GM12875 (cell line): ENCODE results near the gene FMNL2.

ENCODE experiments used
- H3K4me3 ChIP-seq: one replicate; pipeline ENCODE4 v1.5.1; 2011; ENCODE audit warnings: low read depth, low read length, control low read depth
- TF ChIP-seq, protein P1 (sequence below): IDR thresholded peaks from 2 replicates; pipeline ENCODE4 v1.5.1; 2011; ENCODE audit warnings: low read depth, mild to moderate bottlenecking, control low read depth, inconsistent platforms, low read length, moderate library complexity, borderline replicate concordance; ENCODE audit not compliant: insufficient read depth

The FMNL2 gene

DNA sequence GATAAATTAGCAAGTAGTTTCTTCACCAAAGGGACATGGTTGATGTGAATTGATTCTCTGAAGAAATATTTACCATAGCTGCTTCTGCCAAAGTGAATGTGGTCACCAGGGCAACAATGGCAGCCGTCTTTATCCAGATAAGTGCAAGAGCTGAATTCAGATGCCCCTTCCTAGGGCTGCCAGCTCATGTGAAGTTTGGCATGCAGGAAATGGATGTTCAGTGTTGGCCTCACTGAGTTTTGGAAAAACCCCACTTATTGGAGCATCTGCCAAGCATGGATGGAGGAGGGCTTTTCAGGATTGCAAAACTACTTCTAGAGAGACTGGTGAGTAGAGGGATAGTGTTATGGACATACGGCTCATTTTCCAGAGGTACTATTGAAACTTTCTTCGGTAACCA is 80.8 kb downstream of the FMNL2 start:
- no peak overlapping the region for H3K4me3 ChIP-seq
- TF ChIP-seq, protein P1, sequence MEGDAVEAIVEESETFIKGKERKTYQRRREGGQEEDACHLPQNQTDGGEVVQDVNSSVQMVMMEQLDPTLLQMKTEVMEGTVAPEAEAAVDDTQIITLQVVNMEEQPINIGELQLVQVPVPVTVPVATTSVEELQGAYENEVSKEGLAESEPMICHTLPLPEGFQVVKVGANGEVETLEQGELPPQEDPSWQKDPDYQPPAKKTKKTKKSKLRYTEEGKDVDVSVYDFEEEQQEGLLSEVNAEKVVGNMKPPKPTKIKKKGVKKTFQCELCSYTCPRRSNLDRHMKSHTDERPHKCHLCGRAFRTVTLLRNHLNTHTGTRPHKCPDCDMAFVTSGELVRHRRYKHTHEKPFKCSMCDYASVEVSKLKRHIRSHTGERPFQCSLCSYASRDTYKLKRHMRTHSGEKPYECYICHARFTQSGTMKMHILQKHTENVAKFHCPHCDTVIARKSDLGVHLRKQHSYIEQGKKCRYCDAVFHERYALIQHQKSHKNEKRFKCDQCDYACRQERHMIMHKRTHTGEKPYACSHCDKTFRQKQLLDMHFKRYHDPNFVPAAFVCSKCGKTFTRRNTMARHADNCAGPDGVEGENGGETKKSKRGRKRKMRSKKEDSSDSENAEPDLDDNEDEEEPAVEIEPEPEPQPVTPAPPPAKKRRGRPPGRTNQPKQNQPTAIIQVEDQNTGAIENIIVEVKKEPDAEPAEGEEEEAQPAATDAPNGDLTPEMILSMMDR = no peak

DNA sequence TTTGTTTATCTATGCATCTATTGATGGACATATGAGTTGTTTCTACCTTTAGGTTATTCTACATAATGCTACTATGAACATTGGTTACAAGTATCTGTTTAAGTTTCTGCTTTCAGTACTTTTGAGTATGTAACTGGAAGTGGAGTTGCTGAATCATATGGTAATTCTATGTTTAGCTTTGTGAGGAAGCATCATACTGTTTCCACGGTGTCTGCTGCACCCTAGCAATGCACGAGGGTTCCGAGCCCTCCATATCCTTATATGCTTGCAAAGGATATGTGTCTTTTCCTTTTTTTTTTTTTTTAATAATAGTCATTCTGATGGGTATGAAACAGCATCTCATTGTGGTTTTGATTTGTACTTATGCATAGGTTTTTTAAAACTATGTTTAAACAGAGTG is 83.7 kb downstream of the FMNL2 start:
- TF ChIP-seq, protein P1 = no peak
- H3K4me3 ChIP-seq = no peak overlapping the region

- TF ChIP-seq, protein P1 = no peak
- H3K4me3 ChIP-seq = no peak overlapping the region
Observed at GRCh38 chr2:152419944-152420343, 85.0 kb downstream of the FMNL2 start.

- H3K4me3 ChIP-seq = no peak overlapping the region
- TF ChIP-seq, protein P1 = no peak
Observed at GRCh38 chr2:152420363-152420762, 85.4 kb downstream of the FMNL2 start.

- TF ChIP-seq, protein P1 = no peak
- H3K4me3 ChIP-seq = no peak overlapping the region
Observed at GRCh38 chr2:152420936-152421335, 86.0 kb downstream of the FMNL2 start.

DNA sequence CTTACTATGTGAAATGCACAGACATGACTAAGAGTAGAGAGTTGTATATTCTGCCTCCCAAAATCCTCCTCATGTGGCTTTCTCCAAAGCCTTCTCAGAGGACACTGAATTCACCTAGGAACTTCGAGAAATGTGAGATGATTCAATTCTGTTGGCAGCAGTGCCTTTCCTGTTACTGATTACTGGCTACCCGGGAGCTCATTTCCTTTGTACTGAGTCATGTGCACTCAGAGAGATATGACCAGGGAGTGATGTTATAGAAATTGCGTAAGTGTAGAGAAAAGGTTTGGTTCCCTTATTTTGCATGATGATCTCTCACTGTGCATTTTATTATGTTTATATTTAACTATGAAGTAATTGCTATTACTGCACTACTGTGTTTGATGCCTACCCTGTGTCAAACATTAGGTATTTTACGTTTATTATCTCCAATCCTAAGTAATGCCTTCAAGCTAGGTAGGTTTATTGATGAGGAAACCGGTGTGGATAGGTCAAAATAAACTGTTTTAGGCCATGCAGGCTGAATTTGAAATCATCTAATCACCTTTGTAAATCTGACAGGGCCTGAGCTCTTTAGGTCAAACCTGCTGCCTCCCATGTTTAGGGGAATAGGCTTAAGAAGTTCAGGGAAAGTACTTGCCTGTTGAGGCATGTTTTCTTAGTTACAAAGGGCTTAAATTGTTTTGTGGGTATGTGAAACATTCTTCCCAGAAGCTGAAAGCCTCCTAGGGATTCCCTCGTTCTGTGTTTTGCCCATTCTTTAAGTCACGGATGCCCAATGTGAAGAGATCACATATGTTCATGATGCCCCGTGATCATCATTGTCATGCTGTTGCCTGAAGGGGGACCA is 86.8 kb downstream of the FMNL2 start:
- TF ChIP-seq, protein P1 = no peak
- no peak overlapping the region for H3K4me3 ChIP-seq

- TF ChIP-seq, protein P1 = no peak
- H3K4me3 ChIP-seq = no peak overlapping the region
Observed at GRCh38 chr2:152423684-152424083, 88.7 kb downstream of the FMNL2 start.
